ENCODE measurements around the gene ELF1.
"Not testable (repeated sequence)": the region's sequence is repeated elsewhere in the genome, so short reads cannot be mapped to it uniquely, and the experiment has no call there.

The ELF1 gene

DNA sequence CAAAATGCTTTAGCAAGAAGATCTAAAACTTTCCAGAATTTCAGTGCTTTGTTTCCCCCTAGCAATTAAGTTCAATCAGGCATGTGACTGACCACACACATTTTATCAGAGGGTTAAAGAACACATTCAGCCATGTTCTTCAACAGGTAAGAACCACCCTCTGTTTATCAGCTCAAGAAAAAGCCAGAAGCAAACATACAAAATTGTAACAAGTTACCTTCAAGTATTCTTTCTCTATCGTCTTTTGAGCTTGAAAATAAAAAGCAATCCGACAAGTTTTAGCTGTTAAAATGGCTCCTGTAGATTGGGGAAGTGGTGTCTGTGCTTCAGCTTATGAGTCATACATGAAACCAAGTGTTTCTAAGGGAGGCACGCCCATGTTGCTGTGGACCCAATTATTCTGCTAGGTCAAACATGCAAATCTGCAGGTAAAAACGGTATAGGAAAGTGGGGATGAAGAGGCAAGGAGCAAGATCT, at the start of gene ELF1:
Gene ELF1, minus strand, starts transcription at position 306 of the 477 bp plus-strand sequence. CDS start 37,262 bp downstream, outside the sequence.
- peak; percentile 30 to 37 for DNase-seq

DNA sequence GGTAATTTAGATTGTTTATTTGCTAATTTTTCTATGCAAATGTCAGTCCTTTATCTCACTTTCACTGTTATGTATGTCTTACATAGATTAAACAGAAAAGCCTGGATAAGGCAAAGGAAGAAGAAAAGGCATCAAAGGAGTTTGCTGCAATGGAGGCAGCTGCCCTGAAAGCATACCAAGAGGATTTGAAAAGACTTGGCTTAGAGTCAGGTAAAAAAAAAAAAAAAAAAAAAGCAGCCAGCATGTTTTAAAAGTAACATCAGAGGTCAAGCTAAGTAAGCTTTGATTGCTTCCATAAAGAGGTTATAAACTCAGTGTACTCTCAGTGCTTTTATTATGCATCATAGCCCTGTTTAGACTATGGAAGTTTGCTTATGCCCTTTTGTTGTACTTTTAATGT, 46.0 kb upstream of the ELF1 start:
- no peak for DNase-seq

DNA sequence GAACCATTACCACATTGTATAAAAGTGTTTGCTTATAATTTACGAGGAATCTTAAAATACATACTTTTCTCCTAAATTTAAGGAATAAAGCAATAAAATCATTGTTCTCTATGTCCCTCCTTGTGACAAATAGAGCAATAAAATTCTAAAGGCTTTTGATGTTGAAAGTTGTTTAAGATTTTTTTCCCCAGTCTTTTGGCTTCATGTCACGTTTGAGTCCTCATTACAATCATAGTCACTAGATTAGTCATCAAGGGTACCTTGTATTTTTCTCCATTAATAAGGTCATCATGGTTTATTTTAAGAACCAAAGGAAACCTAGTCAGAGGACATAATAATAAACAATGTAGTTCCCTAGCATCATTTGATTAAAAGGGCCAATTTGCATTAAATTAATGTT, 45.4 kb upstream of the ELF1 start:
- DNase-seq = no peak

DNA sequence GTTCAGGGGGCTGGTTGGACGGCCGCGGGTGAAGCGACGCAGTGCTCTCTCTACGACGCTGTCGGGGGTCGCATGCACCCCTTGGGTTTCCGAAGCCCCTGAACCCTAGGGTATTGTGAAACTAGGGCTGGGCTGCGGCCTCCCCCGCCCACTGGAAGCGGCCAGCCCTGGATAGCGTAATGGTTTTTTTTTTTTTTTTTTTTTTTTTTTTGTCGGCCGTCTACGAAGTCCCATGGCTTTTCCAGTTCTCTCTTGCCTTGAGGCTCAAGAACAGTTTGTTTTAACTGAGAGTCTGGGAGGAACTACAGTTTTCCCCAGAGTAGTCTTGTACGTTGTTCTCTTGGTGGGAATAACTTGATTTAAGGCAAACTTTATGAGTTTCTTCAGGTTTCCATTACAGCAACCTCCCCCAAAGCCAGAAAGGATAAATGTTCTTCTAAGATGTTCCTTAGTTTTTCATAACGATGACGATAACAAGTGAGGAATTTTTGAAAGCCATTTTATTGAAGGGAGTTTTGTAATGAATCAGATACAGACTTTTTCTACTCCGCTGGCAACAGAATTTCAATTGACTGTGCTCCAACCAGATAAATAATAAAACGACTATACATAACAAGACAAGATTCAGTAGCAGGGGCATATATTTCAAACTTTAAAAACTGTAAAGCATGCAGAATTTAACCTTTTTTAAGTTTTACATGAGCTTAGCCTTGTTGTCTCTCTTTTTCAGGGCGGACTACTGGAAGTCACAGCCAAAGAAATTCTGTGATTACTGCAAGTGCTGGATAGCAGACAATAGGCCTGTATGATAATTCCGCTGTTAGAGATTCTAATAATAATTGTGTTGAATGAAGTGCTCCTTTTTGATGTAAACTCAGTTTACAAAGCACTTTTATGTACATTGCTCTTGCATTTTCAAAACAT, 43.1 kb upstream of the ELF1 start:
- peak in 1 of 2 experiments; percentile 45 for DNase-seq

DNA sequence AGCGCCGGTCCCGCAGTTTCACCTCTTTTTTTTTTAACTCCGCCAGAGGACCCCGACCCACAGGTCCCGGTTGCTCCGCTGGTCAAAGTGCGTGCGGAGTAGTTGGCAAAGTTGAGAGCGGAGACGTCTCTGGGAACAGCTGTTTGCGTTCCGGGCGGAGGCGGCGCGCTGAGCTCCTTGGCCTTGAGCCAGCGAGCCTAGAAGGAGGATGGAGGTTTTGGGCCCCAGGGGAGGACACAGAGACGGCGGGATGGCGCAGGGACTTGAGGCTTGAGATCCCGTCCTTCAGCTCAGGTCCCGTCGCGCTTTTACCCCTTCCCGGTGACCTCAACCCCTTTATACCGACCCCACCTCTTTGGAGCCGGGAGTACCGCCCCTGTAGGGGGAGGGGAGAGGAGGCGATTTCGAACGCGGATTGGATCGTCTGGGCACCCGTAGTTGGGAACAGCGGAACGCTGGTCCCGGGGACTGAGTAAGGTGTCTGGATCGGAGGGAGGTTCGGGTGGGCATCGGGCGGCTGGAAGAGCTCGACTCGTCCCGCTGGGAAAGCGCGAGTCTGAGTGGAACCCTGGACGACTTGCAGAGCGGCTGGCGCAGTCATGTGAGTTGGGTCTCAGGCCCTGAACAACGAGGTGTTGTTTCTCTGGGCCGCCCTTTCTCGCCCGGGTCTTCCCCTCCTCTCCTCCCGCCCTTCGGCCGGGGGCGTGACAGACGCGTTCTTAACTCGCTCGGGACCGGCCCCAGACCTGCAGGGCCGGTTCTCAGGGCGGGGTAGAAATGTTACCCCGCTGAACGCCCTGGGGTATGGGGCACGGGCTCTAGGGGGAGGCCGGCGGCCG, 42.2 kb upstream of the ELF1 start, which contains the start of gene WBP4:
Gene WBP4, plus strand, starts transcription at position 435 of the 839 bp plus-strand sequence. Its CDS starts 165 bp downstream, at position 600.
- peak; percentile 82 to 87 for DNase-seq

DNA sequence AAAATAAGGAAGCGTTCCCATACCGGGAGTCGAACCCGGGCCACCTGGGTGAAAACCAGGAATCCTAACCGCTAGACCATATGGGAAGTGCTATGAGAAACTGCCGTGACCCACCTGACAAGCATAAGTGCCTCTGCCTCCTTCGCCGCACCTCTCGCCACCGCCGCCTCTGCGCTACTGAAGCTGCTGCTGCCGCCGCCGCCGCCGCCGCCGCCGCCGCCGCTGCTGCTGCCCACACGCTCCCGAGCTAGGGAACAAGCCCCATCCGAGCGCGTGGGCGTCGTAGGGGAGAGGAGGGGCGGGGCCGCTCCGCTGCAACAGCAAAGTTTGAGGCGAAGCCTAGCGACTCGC, 41.6 kb upstream of the ELF1 start:
- peak; percentile 66 to 69 for DNase-seq

DNA sequence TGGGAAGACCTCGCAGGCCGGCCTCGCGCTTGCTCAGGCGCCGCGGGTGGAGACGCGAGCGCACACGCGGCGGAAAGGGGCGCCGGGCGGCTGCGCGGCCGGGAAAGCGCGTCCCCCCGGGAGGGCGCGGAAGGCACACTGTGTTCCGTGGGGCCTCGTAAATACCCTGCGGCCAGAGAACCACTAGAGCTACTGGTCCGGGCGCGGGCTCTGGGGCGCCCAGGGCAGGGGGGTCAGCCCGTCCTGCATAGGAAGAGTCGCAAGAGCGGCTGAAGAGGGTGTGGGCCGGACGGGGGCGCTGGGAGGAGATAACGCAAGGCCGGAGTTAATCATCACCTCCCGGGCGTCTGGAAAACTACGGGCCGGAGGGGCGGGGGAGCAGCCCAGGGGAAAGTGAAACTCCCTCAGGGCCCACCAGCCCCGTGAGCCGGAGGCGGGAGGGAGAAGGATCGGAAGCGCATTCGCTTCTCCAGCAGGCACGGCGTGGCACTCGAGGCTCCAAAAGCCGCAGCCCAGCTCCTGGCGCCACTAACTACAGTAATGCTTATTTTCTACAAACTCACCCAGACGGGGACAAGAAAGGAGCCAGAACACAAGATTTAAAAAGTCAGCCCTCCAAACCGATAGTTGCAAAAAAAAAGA, 41.1 kb upstream of the ELF1 start:
- peak; percentile 80 to 83 for DNase-seq

DNA sequence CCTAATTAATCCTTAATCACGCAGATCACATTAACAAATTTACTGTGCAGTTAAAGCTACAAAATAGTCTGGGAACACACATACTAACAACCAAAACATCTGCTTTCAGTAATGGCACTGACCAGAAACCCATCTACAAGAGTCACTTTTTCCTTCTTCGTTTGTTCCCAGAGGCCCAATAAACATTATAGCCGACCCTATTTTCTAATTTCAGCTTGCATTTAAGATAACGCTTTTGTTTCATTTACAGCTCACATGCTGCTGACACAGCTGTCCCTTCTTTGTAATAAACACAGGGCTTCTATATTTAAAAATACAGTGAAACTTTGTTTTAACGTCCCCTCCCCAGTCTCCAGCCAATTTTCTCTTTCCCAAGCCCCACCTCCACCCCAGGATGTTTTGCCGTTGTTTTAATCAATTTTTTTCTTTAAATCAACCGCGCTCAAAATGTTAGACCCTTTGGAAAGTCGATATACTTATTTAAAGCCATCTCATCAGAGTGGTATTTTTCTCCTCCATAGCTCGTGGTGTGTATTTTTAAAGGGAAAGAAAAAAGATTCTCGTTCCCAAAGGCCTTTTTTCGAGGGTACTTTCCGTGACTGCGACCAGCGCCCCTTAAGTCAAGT, 40.5 kb upstream of the ELF1 start:
- DNase-seq = peak; percentile 14 to 28

DNA sequence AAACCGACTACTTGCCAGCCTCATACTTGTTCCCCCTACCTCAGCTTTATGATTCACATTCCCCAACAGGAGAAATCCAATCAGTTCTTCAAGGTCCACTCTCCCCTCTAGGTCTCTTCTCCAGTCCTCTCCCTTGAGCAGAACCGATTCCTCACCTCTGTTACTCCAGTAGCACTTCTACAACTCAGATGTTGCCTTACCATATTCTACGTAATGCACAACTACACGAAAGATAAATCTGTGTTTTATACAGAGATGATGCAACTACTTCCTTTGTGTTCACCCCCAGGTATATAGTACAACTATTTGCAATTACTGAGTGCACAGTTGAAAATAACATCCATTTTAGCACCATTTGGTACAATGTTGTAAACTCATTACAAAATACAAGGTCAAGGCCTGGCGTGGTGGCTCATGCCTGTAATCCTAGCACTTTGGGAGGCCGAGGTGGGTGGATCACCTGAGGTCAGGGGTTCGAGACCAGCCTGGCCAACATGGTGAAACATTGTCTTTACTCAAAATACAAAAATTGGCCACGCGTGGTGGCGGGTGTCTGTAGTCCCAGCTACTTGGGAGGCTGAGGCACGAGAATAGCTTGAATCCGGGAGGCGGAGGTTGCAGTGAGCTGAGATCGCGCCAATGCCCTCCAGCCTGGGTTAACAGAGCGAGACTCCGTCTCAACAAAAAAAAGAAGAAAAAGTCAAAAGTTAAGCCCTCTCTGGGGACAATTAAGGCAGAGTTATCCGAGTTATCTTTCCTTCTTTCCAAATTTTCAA, 39.4 kb upstream of the ELF1 start:
- no peak for DNase-seq

DNA sequence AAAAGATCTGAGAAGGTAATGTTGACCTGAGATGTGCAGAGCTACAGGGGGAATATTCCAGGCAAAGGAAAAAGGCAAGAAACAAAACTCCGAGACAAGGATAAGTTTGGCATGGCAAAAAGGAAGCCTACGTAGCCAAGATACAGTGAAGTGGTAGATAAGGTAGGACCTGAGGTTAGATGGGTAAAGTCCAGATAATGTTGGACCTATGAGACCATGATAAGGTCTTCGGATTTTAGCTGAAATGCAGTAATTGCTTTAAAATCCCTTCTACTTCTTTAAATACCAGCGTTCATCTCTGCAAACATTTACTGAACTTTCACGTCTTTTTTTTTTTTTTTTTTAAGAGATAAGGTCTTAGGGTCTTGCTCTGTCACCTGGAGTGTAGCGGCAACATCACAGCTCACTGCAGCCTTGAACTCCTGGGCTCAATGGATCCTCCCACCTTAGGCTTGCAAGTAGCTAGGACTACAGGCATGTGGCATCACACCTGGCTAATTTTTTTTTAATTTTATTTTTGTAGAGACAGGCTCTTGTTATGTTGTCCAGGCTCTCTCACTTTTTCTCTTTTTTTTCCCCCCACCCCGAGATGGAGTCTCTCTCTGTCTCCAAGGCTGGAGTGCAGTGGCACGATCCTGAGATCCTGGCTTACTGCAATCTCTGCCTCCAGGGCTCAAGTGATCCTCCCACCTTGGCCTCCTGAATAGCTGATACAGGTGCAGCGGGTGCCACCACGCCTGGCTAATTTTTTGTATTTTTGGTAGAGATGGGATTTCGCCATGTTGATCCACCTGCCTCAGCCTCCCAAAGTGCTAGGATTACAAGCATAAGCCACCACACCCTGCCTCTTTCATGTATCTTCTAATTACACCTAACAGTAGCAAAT, 38.0 kb upstream of the ELF1 start:
- no peak for DNase-seq

DNA sequence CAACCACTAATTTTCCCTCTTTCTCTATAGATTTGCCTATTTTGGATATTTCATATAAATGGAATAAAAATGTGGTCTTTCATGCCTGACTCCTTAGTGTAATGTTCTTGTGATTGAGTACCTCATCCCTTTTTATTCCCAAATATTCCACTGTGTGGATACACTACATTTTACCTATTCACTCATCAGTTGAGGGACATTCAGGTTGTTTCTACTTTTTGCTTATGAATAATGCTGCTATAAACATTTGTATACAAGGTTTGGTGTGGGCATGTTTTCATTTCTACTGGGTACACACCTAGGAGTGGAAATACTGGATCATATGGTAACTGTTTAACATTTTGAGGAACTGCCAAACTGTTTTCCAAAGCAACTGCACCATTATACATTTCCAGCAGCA, 37.1 kb upstream of the ELF1 start:
- DNase-seq = no peak

DNA sequence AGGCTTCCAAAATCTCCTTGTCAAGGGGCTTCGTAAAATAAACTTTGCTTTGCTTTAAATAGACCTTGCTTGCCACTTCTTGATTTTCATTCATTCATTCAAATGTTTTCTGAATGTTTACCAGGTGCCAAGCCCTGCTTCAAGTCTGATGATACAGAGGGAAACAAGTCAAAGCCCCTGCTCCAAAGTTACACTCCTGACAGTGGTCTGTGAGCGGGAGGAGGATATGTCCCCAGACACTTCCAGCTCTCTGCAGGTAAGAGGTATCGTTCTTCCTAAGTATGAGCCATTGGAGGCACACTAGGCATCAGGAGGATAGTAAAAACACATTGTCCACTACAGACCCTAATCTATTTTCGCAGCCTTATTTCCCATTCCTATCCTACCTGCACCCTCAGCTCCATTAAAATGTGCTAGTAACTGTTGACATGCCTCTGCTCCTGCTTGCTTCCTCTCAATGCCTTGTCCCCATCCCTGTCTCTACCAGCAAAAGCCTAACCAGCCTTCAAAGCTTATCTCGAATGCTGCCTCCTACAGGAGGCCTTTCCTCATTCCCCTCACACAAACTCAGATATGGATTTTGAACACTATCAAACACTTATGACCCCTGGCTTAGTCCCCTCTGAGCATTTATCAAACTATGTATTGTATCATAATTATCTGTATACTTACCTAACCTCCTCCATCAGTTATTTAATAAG, 36.0 kb upstream of the ELF1 start:
- no peak for DNase-seq

DNA sequence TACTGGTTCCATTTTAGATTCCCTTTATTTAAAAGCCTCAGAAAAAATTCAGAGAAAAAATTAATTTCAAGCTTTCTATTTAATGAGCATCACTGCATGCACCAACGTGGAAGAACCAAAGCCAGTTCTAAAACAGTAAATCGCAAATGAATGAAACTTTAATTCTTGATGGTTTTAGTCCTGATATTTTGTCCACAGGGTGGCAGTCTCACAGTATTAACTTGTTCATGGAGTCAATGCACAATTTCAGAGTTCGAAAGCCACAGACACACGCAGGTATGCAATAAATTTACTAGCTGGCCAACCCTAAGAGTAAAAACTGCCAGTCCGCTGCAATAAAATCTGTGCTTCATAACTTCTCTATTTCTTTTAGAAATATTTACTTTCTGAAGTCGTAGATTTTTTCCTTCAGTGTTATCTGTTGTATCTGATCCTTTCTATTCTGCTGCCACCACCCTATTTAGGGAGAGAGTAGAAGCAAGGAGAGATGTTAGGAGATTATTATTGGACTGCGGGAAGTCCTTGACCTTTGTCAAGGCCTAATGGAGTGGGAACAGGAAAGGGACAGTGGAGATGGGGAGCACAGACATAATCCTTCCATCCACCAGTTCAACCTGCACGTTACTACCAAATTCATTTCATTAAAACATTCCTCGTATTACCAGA, 35.2 kb upstream of the ELF1 start:
- peak; percentile 12 to 41 for DNase-seq

DNA sequence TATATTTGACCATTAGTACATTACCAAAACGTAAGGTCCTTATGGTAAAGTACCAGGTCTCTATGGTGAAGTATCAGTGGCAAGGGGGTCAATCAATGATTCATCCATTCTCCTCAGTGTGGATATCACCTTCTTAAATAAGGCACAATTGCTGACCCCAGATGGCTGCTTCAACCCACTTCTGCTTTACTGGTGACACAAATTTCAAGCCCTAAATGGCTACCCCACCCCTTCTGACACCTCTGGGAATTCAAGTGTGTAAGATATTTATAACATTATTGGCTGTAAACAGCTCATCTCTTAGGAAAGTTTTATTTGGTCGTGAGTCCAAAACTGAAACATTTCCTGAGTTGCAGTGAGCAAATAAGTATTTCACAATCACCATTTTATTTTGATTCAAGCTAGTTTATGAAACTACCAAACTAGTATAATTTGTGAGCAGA, 34.3 kb upstream of the ELF1 start:
- no peak for DNase-seq

DNA sequence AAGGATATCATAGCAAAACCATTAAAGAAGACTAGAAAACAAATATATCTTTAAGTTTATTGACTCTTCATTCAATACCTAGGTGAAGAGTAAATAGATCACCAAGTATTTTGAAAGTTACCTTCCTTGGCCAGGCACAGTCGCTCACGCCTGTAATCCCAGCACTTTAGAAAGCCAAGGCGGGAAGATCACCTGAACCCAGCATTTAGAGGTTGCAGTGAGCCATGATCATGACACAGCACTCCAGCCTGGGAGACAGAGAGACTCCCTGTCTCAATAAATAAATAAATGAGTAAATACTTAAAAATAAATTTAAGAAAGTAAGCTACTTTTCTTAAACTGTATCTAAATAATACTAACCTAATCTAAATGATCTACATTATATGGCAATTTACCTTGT, 33.3 kb upstream of the ELF1 start:
- DNase-seq = no peak

DNA sequence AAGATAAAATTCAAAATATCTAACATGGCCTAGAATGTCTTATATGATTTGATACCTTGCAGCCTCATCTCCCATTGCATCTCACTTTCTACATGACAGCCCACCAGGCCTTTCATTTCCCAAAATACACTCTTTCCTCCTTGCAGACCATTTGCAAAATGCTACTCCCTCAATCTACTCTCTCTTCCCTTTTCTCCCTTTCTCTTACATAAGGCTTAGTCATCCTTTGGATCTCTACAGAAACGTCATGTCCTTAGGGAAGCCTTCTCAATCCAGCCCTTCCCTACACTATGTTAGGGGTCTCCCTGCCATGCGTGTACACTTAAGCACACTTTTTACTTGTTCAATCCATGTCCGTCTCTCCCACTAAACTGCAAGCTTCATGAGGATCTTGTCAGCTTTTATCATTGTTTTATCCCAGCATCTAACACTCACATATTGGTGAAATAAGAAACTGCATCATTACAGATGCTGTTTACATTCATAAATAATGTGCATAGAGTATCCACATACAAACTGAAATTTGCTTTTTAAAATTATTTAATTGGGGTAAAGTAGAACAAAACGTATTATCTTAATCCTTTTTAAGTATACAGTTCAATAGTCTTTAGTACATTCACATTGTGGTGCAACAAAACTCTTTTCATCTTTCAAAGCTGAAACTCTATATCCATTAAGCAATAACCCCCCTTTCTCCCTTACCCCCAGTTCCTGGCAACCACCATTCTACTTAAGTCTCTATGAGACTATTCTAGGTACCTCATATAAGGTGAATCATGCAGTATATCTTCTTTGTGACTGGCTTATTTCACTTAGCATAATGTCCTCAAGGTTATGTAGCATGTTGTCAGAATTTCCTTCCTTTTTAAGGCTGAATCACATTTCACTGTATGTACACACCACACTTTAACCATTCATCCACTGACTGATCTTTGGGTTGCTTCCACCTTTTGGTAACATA, 30.6 kb upstream of the ELF1 start:
- no peak for DNase-seq

DNA sequence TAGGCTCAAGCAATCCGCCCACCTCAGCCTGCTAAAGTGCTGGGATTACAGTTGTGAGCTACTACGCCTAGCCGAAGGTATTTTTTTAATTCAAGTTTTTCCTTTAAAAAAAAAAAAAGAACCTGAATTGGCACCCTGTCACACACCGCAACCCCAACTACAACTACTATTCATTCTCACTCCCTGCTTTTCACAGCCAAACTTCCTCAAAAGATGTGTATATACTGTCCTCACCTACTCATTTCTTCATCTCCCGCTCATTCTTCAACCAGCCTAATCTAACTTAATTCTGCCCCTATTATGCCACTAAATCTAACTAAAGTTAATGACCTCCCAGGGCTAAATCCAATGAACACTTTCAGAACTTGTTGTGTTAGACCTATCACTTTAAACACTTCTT, 29.5 kb upstream of the ELF1 start:
- no peak for DNase-seq

DNA sequence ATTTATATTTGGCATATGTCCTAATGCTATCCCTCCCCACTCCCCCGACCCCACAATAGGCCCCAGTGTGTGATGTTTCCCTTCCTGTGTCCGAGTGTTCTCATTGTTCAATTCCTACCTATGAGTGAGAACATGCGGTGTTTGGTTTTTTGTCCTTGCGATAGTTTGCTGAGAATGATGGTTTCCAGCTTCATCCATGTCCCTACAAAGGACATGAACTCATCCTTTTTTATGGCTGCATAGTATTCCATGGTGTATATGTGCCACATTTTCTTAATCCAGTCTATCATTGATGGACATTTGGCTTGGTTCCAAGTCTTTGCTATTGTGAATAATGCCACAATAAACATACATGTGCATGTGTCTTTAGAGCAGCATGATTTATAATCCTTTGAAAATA, 23.3 kb upstream of the ELF1 start:
- not testable (repeated sequence) for DNase-seq
